Duodenal mucosa (tissue), 2 donors: ENCODE data around the gene IL1B.
"Not testable (repeated sequence)": the region's sequence is repeated elsewhere in the genome, so short reads cannot be mapped to it uniquely, and the experiment has no call there.

ENCODE experiments used
- H3K27ac ChIP-seq: one replicate; pipeline ENCODE4 v1.7.0; 2013; ENCODE audit warnings: low read depth, low read length
- H3K27me3 ChIP-seq, 2 donors: one replicate each; pipeline ENCODE4 v1.7.0; 2013; ENCODE audit warnings: low read length in 2 of 2, control low read depth in 1 of 2; ENCODE audit not compliant: insufficient read depth in 2 of 2, control insufficient read depth in 1 of 2
- H3K36me3 ChIP-seq, 2 donors: one replicate each; pipeline ENCODE4 v1.7.0; 2013; ENCODE audit warnings: low read length in 2 of 2, control low read depth in 1 of 2; ENCODE audit not compliant: insufficient read depth in 2 of 2, control insufficient read depth in 1 of 2
- H3K4me1 ChIP-seq, 2 donors: one replicate each; pipeline ENCODE4 v1.7.0; 2013; ENCODE audit warnings: low read length in 2 of 2, control low read depth in 1 of 2; ENCODE audit not compliant: insufficient read depth in 2 of 2, control insufficient read depth in 1 of 2
- H3K4me3 ChIP-seq, 2 donors: one replicate each; pipeline ENCODE4 v1.7.0; 2013; ENCODE audit warnings: low read length in 2 of 2, low read depth in 1 of 2
- H3K9ac ChIP-seq, 2 donors: one replicate each; pipeline ENCODE4 v1.7.0; 2013; ENCODE audit warnings: low read length in 2 of 2, low read depth in 1 of 2
- H3K9me3 ChIP-seq, 2 donors: one replicate each; pipeline ENCODE4 v1.7.0; 2013; ENCODE audit warnings: low read length in 2 of 2, control low read depth in 1 of 2; ENCODE audit not compliant: control insufficient read depth in 1 of 2

Gene IL1B

DNA sequence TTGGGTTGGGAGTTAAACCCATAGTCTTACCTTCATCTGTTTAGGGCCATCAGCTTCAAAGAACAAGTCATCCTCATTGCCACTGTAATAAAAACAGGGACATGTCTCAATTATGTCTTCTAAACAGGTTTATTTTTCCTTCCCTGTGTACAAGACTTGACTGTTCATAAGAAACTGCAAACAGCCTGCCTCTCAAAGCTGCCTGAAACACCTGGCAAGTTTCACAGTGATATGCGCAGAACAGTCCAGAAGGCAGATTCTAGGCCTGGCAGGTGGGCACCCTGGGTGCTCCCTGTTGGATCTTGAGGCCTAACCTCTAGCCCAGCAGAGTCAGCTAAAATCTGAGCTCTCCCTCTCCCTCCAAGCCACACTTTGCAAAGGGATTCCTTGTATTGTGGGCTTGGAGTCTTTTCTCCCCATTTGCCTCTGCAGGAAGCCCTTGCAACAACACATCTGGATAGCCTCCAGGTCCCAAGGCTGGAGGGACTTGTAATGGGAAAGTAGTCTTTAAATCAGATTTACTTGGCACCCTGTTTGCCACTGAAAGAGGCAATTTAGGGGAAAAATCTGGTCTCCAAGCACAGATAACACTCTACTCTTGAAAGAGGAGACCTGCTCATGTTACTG, 930 bp downstream of the IL1B start:
- H3K27me3 ChIP-seq, result no peaks in the 10 kb centered on the region
- no peaks in the 10 kb centered on the region for H3K9me3 ChIP-seq
- peaks cover 17 to 39% of the 10 kb centered on the region in 2 donors for H3K4me1 ChIP-seq
- no peaks in the 10 kb centered on the region for H3K36me3 ChIP-seq
- H3K4me3 ChIP-seq, result peak overlapping the region in 1 of 2 donors; percentile 8
- H3K27ac ChIP-seq, result no peak overlapping the region
- no peak overlapping the region for H3K9ac ChIP-seq

DNA sequence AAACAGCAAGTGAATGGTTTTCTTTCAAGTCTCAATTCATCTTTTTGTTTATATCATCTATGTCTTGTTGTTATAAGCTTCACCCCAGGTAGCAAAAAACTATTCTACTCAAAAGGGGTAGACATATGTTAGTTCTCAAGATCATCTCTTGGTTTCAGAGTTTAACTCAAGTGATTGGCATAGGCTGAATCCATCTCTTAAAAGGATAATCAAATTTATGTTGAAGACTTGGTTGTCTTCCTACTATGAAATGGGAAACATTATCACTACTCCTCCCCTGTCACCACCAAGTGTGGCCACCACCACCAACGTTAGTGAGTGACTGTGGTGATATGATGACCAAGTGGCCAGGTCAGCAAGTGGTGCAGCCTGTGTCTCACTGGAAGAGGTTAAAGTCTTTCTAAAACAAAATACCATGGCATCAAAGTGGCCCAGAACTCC, 1.5 kb downstream of the IL1B start:
- no peaks in the 10 kb centered on the region for H3K9me3 ChIP-seq
- no peak overlapping the region for H3K4me3 ChIP-seq
- no peak overlapping the region for H3K9ac ChIP-seq
- H3K27ac ChIP-seq, result no peak overlapping the region
- H3K27me3 ChIP-seq, result no peaks in the 10 kb centered on the region
- H3K4me1 ChIP-seq, result peaks cover 17 to 39% of the 10 kb centered on the region in 2 donors
- H3K36me3 ChIP-seq, result no peaks in the 10 kb centered on the region

DNA sequence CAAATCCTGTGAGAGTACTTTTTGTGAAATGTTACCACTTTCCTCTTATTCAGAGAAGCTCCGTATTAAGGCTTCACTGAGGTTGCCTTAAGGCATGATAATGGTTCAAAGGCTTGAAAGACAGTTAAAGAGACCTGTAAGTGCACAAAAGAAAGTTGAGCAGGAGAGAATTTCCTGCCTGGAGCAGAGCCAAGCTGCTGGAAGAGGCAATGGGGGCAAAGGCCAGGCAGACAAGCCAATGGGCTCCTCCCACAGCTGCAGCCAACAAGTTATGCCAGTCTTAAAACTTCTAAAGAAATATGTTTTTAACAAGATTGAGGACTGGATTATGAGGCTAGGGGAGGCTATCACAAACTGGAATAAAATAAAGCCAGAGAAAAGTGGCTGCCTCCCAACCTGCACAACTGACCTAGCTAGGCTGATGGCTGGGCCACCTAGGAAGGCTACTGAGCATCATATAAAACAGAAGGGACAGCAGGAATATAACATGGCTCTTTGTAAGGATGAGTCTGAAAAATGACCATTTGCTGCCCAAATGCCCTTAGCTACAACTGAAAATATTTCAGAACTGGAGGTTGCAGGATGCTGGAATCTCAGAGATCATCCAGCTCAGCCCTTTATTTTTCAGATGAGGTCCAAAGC, 2.1 kb downstream of the IL1B start:
- Histone ChIP-seq H3K27me3 (no peaks in the 10 kb centered on the region), H3K4me3 (no peak overlapping the region), H3K36me3 (no peaks in the 10 kb centered on the region), H3K9ac (no peak overlapping the region), H3K9me3 (no peaks in the 10 kb centered on the region), H3K4me1 (peaks cover 17 to 39% of the 10 kb centered on the region in 2 donors), H3K27ac (no peak overlapping the region)

DNA sequence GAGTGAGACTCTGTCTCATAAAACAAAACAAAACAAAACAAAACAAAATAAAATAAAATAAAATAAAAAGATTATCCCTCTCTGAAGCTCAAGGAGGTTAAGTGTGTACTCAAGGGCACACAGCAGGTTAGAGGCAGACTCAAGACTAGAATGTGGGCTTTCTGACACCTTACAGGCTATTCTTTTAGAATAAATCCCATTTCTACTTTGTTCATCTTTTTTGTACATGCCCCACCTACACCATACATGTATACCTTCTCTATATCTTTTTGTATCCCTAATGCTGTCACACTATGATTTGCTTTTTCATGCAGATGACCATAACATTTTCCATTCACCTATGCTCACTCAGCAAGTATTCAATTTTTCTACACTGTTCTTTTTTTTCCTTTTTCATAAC, 2.6 kb downstream of the IL1B start:
- no peak overlapping the region for H3K27ac ChIP-seq
- peaks cover 17 to 39% of the 10 kb centered on the region in 2 donors for H3K4me1 ChIP-seq
- no peak overlapping the region for H3K9ac ChIP-seq
- no peak overlapping the region for H3K4me3 ChIP-seq
- H3K36me3 ChIP-seq, result no peaks in the 10 kb centered on the region
- no peaks in the 10 kb centered on the region for H3K27me3 ChIP-seq
- H3K9me3 ChIP-seq, result no peaks in the 10 kb centered on the region

DNA sequence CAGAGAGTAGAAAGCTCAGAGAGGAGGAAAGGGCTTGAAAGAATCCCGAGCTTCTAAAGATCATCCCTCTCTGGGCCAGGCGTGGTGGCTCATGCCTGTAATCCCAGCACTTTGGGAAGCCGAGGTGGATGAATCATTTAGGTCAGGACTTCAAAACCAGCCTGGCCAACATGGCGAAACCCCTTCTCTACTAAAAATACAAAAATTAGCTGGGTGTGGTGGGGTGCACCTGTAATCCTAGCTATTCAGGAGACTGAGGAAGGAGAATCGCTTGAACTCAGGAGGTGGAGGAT, 3.0 kb downstream of the IL1B start:
- H3K27me3 ChIP-seq, H3K9me3 ChIP-seq, H3K36me3 ChIP-seq, H3K4me3 ChIP-seq, H3K27ac ChIP-seq, H3K9ac ChIP-seq: not testable (repeated sequence)
- peaks cover 17 to 39% of the 10 kb centered on the region in 2 donors for H3K4me1 ChIP-seq

DNA sequence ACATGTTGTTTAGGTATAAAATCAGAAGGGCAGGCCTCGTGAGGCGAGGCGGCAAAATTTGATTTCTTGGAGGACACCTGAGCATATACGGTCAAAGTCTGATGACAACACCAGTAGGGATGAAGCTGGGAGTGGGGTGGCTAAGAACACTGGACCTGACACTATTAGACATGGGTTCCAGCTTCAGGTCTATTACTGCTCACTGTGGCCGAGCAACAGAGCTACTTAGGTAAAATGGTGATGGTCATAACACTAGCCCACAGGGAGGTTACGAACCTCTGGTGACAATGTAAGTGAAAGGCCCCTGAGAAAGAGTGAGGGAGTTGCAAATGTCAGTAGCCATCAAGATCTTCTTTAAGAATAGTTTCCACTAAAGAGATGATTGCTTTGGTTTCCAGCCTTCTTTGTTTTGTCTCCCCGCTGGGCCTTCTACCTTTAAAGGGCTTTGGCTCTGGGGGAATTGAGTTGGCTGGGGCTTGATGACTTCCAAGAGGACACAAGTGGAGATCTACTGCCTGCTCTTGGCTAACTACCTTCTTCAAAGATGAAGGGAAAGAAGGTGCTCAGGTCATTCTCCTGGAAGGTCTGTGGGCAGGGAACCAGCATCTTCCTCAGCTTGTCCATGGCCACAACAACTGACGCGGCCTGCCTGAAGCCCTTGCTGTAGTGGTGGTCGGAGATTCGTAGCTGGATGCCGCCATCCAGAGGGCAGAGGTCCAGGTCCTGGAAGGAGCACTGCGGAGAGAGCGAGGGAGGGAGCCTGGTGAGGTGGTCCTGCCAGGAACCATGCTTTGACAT, 3.5 kb downstream of the IL1B start:
- H3K4me3 ChIP-seq, result no peak overlapping the region

DNA sequence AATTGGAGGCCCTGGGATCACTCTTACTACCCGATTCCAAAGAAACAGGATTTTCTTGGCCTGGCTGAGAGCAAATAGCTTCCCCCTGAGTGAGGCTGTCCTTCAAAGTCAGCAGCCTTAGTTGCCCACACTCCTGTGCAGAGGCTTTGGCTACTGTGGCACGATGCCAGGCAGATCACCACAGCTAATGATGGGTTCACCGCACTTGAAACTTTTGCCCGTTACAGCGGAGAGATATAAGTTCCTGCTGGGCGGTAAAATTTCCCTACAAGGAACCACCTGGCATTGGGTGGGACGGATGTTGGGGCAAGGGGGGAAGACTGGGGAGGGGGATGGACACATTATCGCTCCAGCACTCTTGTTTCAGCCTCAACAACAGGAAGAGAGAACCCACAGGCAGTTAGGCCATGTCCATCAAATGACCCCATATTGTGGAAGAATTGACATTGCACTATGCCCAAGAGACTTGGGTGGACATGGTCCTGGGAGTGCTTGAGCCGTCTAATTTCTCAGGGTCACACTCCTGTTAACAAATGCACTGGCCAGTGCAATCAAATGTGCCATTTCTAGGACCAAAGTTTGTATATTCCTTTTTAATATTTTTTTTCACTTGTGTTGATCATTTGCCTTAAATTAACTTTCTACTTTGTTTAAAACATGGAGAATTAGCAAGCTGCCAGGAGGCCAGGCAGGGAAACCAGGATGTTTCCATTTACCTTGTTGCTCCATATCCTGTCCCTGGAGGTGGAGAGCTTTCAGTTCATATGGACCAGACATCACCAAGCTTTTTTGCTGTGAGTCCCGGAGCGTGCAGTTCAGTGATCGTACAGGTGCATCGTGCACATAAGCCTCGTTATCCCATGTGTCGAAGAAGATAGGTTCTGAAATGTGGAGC, 4.4 kb downstream of the IL1B start:
- Histone ChIP-seq H3K9me3 (no peaks in the 10 kb centered on the region), H3K9ac (no peak overlapping the region), H3K4me1 (peaks cover 17 to 39% of the 10 kb centered on the region in 2 donors), H3K36me3 (no peaks in the 10 kb centered on the region), H3K27me3 (no peaks in the 10 kb centered on the region), H3K4me3 (no peak overlapping the region), H3K27ac (no peak overlapping the region)

More for the DNA sequence above, 3.5 kb downstream of the IL1B start:
- Histone ChIP-seq H3K9ac (no peak overlapping the region), H3K4me1 (peaks cover 17 to 39% of the 10 kb centered on the region in 2 donors), H3K36me3 (no peaks in the 10 kb centered on the region), H3K9me3 (no peaks in the 10 kb centered on the region), H3K27ac (no peak overlapping the region), H3K27me3 (no peaks in the 10 kb centered on the region)

DNA sequence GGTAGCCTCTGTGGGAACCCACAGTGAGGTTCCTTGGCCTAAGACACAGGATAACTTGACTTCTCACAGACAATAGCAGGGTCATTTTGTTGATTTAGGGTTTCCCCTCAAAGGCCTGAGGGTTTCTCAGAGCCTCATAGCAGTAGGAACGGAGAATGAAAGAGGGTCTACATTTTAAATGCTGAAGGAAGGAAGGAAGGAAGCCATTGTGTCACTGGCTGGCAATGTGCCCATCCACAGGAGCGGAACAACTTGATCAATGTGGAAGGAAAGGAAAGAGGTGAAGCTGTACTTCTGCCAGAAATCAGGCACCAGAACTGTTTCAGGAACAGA, 5.1 kb downstream of the IL1B start:
- Histone ChIP-seq H3K4me3 (no peak overlapping the region), H3K36me3 (no peaks in the 10 kb centered on the region), H3K9ac (no peak overlapping the region), H3K27ac (no peak overlapping the region), H3K9me3 (no peaks in the 10 kb centered on the region), H3K27me3 (no peaks in the 10 kb centered on the region), H3K4me1 (peaks cover 16 to 32% of the 10 kb centered on the region in 2 donors)

DNA sequence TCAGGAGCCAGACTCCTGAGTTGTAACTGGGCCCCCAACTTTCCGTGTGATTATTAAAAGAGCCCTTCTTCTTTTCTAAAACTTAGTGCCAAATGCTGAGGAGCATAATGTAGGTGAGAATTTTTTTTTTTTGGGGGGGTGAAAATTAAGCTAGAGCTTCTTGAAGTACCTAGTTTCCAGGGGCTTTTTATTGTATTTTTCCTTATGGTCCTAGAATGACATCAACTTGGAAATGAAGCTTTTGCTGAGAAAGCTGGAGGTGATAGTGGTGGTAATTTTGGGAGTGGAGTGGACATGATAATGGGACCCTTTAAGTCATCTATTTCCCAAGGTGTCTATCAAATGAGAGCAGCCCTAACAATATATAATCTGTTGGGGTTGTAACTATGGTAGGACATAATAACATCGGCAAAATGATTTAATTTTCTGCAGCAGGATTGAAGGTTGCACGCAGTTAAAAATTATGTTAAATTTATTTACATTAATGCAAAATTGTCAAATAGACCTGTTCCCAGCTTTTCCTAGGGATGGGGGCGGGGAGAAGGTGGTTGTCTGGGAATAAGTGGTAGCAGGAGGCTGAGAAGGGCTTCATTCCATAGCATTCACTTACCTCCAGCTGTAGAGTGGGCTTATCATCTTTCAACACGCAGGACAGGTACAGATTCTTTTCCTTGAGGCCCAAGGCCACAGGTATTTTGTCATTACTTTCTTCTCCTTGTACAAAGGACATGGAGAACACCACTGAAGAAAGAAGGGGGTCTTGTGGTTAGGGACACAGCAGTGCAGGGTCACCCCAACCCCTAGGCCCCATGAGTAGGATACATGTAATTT, 5.7 kb downstream of the IL1B start:
- Histone ChIP-seq H3K9ac (no peak overlapping the region), H3K27me3 (no peaks in the 10 kb centered on the region), H3K4me3 (no peak overlapping the region), H3K9me3 (no peaks in the 10 kb centered on the region), H3K4me1 (peaks cover 10 to 26% of the 10 kb centered on the region in 2 donors), H3K36me3 (no peaks in the 10 kb centered on the region), H3K27ac (no peak overlapping the region)
